ENCODE data around the gene TIGD2. TPM values are rescaled to one million over a fixed set of nuclear protein-coding genes. Genes with fewer than 3 reads are reported as not detected.

TIGD2 gene
- total RNA-seq, 1 donor from 2014 or later, result 3.0 TPM

GRCh38 chr4:89105726-89106125, 5.6 kb upstream of the TIGD2 start:
- no peak for DNase-seq (ENCODE audit: low spot score)
- intact Hi-C loops (cut with micrococcal nuclease), result no loop called here
- Mint-ChIP-seq H3K27me3 (ENCODE audit: low read depth) (peaks cover 23% of the 10 kb centered on the region), H3K36me3 (ENCODE audit: low read depth) (no peaks in the 10 kb centered on the region), H3K4me1 (ENCODE audit: low read depth) (peaks cover 9% of the 10 kb centered on the region), H3K9me3 (no peaks in the 10 kb centered on the region), H3K27ac (no peak overlapping the region), H3K4me3 (ENCODE audit: low read depth) (no peak overlapping the region)

DNA sequence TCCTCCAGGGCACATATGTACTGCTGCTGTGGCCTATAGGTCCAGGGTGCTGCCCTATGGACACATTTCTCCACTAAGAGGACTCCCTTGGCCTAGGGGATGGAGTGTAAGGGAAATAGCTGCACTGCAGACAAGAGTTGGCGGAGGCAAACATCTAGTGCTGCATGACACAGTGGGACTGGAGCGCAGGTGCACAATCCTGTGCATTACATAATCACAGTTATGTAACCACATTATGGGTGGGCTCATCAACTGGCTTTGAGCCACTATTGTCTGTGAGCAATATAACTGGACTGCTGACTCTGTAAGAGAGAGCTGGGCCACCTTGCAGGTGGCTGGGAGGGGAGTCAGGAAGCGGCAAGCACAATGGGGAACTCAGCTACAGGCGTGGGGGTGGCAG, 3.2 kb upstream of the TIGD2 start:
- Mint-ChIP-seq H3K9me3 (no peaks in the 10 kb centered on the region), H3K4me3 (ENCODE audit: low read depth) (no peak overlapping the region), H3K4me1 (ENCODE audit: low read depth) (peaks cover 17% of the 10 kb centered on the region), H3K27ac (no peak overlapping the region), H3K36me3 (ENCODE audit: low read depth) (peaks cover 10% of the 10 kb centered on the region), H3K27me3 (ENCODE audit: low read depth) (peaks cover 24% of the 10 kb centered on the region)
- intact Hi-C loops (cut with micrococcal nuclease), result no loop called here
- DNase-seq (ENCODE audit: low spot score), result no peak

DNA sequence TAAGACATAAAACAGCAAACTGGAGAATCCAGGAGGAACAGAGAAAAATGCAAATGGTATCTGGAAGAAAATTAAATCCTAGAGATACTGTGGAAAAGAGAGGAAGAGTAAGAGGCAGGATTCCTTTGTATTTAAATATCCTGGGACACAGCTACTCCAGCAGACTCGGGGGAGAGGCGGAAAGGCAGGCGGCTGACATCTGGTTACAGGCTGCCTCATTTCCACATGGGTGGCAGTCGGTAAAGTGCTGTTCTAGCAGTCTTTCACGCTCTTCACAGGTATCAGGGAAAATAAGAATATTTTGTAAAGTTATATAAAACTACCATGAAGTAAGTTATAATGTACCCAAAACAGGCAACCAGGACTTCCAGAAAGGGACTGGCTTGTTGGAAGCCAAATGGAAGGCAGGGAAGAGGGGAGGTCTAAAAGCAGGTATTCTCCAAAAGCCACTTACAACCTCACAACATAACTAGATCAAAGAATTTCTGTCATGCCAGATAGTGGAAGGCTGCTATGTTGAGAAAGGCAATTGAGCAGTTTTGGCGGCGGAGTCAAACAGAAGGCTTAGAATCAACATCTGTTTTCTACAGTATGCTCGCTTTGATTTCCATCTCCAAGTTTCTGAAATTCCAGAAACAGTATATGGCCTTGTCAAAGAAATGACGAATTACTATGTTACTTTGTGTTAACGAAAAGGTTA, 1.3 kb upstream of the TIGD2 start:
- Mint-ChIP-seq H3K27me3 (ENCODE audit: low read depth) (peaks cover 22% of the 10 kb centered on the region), H3K9me3 (no peaks in the 10 kb centered on the region), H3K4me3 (ENCODE audit: low read depth) (peak overlapping the region; percentile 84), H3K36me3 (ENCODE audit: low read depth) (peaks cover 18% of the 10 kb centered on the region), H3K27ac (peak overlapping the region; percentile 42), H3K4me1 (ENCODE audit: low read depth) (peaks cover 17% of the 10 kb centered on the region)
- intact Hi-C loops (cut with micrococcal nuclease), result loop anchor here (1.0 to 5.0 kb wide), 4 partner anchors 86 to 828 kb away; partner anchors contain the start of genes GPRIN3, PPM1K and PYURF
- no peak for DNase-seq (ENCODE audit: low spot score)

- DNase-seq (ENCODE audit: low spot score), result no peak
- Mint-ChIP-seq H3K36me3 (ENCODE audit: low read depth) (peaks cover 21% of the 10 kb centered on the region), H3K27ac (peak overlapping the region; percentile 42), H3K9me3 (no peaks in the 10 kb centered on the region), H3K4me3 (ENCODE audit: low read depth) (peak overlapping the region; percentile 84), H3K27me3 (ENCODE audit: low read depth) (peaks cover 22% of the 10 kb centered on the region), H3K4me1 (ENCODE audit: low read depth) (peaks cover 17% of the 10 kb centered on the region)
- intact Hi-C loops (cut with micrococcal nuclease), result loop anchor here (1.0 to 5.0 kb wide), 4 partner anchors 86 to 828 kb away; partner anchors contain the start of genes GPRIN3, PPM1K and PYURF
Observed at GRCh38 chr4:89110541-89110985, 770 bp upstream of the TIGD2 start.

DNA sequence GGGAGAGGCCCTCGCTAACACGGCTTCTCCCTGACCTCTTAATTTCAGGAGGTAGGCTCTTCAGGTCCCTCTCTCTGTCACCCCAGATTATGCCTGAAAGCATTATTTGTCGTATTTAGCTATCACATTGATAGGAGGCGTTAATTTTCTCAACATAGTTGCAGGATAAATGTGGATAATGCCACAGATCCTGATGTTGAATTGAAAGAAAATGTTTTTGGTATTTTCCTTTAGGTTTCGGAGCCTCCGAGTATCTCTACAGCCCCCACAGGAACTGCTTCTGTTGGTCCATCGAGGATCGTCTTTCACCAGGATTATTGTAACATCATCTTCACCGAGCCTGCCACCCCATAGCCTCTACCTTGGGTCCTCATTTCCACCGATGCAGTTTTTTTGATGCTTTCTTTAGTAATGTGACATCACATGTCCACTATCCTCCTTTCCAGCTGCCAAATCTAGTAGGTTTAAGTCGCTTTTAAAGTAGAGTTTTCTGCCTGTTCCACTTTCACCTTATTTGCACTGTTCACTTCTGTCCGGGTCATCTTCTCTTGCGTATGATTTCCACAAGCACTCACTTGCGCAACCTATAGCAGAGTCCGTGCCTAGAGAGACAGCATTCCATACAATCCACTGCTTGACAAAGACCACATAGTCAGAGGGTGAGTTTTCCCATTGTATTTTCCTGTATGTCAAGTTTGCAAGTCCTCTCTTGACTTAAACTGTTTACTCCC, 665 bp downstream of the TIGD2 start:
- Mint-ChIP-seq H3K27ac (peak overlapping the region; percentile 31), H3K4me3 (ENCODE audit: low read depth) (peak overlapping the region; percentile 70), H3K27me3 (ENCODE audit: low read depth) (peaks cover 22% of the 10 kb centered on the region), H3K36me3 (ENCODE audit: low read depth) (peaks cover 21% of the 10 kb centered on the region), H3K4me1 (ENCODE audit: low read depth) (peaks cover 17% of the 10 kb centered on the region), H3K9me3 (no peaks in the 10 kb centered on the region)
- intact Hi-C loops (cut with micrococcal nuclease), result loop anchor here (1.0 to 5.0 kb wide), 7 partner anchors 23 to 830 kb away; partner anchors contain the start of genes GPRIN3, HERC3, PPM1K and PYURF
- DNase-seq (ENCODE audit: low spot score), result no peak

DNA sequence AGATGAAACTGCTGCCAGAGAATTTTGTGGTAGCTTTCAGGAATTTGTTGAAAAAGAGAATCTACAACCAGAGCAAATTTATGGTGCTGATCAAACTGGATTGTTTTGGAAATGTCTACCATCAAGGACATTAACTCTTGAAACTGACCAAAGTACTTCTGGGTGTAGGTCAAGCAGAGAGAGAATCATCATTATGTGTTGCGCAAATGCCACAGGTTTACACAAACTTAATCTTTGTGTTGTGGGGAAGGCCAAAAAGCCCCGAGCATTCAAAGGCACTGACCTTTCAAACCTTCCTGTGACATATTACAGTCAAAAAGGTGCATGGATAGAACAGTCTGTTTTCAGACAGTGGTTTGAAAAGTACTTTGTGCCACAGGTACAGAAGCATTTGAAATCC, 2.1 kb downstream of the TIGD2 start:
- peaks cover 17% of the 10 kb centered on the region for H3K4me1 Mint-ChIP-seq (ENCODE audit: low read depth)
- H3K9me3 Mint-ChIP-seq, result no peaks in the 10 kb centered on the region
- no peak for DNase-seq (ENCODE audit: low spot score)
- no peak overlapping the region for H3K27ac Mint-ChIP-seq
- peaks cover 17% of the 10 kb centered on the region for H3K27me3 Mint-ChIP-seq (ENCODE audit: low read depth)
- peaks cover 21% of the 10 kb centered on the region for H3K36me3 Mint-ChIP-seq (ENCODE audit: low read depth)
- H3K4me3 Mint-ChIP-seq (ENCODE audit: low read depth), result no peak overlapping the region
- intact Hi-C loops (cut with micrococcal nuclease), result loop anchor here (2.0 to 5.0 kb wide), 4 partner anchors 21 to 831 kb away; partner anchors contain the start of genes GPRIN3, PPM1K and PYURF

GRCh38 chr4:89114100-89114499, 2.8 kb downstream of the TIGD2 start:
- intact Hi-C loops (cut with micrococcal nuclease), result loop anchor here (5.0 kb wide), 3 partner anchors 193 to 832 kb away; partner anchors contain the start of genes GPRIN3, PPM1K and PYURF

GRCh38 chr4:89117115-89117514, 5.8 kb downstream of the TIGD2 start:
- DNase-seq (ENCODE audit: low spot score), result no peak
- Mint-ChIP-seq H3K27me3 (ENCODE audit: low read depth) (no peaks in the 10 kb centered on the region), H3K4me3 (ENCODE audit: low read depth) (no peak overlapping the region), H3K4me1 (ENCODE audit: low read depth) (peaks cover 7% of the 10 kb centered on the region), H3K9me3 (no peaks in the 10 kb centered on the region), H3K36me3 (ENCODE audit: low read depth) (peaks cover 21% of the 10 kb centered on the region), H3K27ac (no peak overlapping the region)
- intact Hi-C loops (cut with micrococcal nuclease), result no loop called here

More at GRCh38 chr4:89114100-89114499, 2.8 kb downstream of the TIGD2 start:
- H3K36me3 Mint-ChIP-seq (ENCODE audit: low read depth), result peaks cover 21% of the 10 kb centered on the region
- H3K4me1 Mint-ChIP-seq (ENCODE audit: low read depth), result peaks cover 17% of the 10 kb centered on the region
- H3K4me3 Mint-ChIP-seq (ENCODE audit: low read depth), result no peak overlapping the region
- no peak for DNase-seq (ENCODE audit: low spot score)
- H3K27me3 Mint-ChIP-seq (ENCODE audit: low read depth), result peaks cover 14% of the 10 kb centered on the region
- no peak overlapping the region for H3K27ac Mint-ChIP-seq
- H3K9me3 Mint-ChIP-seq, result no peaks in the 10 kb centered on the region

GRCh38 chr4:89119166-89119565, 7.8 kb downstream of the TIGD2 start:
- Mint-ChIP-seq H3K36me3 (ENCODE audit: low read depth) (peaks cover 3% of the 10 kb centered on the region), H3K27ac (no peak overlapping the region), H3K9me3 (no peaks in the 10 kb centered on the region), H3K27me3 (ENCODE audit: low read depth) (no peaks in the 10 kb centered on the region), H3K4me1 (ENCODE audit: low read depth) (no peaks in the 10 kb centered on the region), H3K4me3 (ENCODE audit: low read depth) (no peak overlapping the region)
- no peak for DNase-seq (ENCODE audit: low spot score)
- intact Hi-C loops (cut with micrococcal nuclease), result no loop called here

DNA sequence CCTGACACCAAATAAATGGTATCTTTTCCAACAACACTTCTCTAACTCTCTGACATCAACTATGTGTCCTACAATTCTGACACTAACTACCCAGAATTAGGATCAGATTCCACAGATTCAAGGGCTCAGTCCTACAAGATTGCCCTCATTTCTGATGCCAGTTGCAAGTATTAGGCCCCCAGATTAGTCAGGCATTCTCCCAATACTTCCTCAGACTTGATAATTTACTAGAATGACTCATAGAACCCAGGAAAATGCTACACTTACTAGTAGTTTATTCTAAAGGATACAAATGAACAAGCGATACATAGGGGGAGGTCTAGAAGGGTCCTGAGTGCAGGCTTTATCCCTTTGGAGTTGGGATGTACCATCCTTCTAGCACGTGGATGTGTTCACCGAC, 8.5 kb downstream of the TIGD2 start:
- Mint-ChIP-seq H3K4me3 (ENCODE audit: low read depth) (no peak overlapping the region), H3K27me3 (ENCODE audit: low read depth) (no peaks in the 10 kb centered on the region), H3K36me3 (ENCODE audit: low read depth) (peaks cover 3% of the 10 kb centered on the region), H3K9me3 (no peaks in the 10 kb centered on the region), H3K4me1 (ENCODE audit: low read depth) (no peaks in the 10 kb centered on the region), H3K27ac (no peak overlapping the region)
- no peak for DNase-seq (ENCODE audit: low spot score)
- intact Hi-C loops (cut with micrococcal nuclease), result no loop called here

DNA sequence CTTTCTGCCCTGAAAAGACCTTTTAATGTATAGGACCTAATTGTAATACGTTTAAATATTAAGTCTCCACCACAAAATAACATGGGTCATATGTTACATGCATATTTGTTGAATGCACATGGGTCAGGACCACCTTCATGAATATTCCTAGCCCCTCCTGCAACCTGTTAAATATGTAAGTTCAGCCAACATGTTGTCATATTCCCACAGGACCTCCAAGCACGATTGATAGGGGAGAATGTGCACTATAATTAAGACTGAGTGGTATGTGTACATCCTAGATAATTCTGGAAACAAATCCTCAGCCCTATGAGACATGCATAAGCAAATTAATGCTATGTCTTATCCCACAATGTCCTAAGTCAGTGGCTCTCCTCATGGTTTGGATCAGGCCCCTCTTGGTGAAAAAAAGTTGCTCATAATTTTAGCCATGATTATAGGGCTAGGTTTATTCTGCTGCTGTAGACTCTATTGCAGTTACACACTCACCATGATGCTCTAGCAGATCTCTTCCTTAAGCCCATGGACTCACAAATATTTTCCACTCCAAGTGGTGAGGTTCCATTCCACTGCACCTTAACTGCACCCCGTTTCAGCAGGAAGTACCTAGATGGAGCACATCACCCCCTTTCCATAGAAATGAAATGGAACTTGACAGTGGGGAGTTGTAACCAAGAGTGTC, 10.2 kb downstream of the TIGD2 start:
- DNase-seq (ENCODE audit: low spot score), result no peak
- Mint-ChIP-seq H3K27ac (no peak overlapping the region), H3K4me1 (ENCODE audit: low read depth) (peaks cover 8% of the 10 kb centered on the region), H3K36me3 (ENCODE audit: low read depth) (no peaks in the 10 kb centered on the region), H3K4me3 (ENCODE audit: low read depth) (no peak overlapping the region), H3K9me3 (no peaks in the 10 kb centered on the region), H3K27me3 (ENCODE audit: low read depth) (no peaks in the 10 kb centered on the region)
- intact Hi-C loops (cut with micrococcal nuclease), result no loop called here

- no peaks in the 10 kb centered on the region for H3K27me3 Mint-ChIP-seq (ENCODE audit: low read depth)
- no peak for DNase-seq (ENCODE audit: low spot score)
- intact Hi-C loops (cut with micrococcal nuclease), result no loop called here
- no peaks in the 10 kb centered on the region for H3K9me3 Mint-ChIP-seq
- H3K4me1 Mint-ChIP-seq (ENCODE audit: low read depth), result peaks cover 8% of the 10 kb centered on the region
- H3K27ac Mint-ChIP-seq, result no peak overlapping the region
- H3K4me3 Mint-ChIP-seq (ENCODE audit: low read depth), result no peak overlapping the region
- no peaks in the 10 kb centered on the region for H3K36me3 Mint-ChIP-seq (ENCODE audit: low read depth)
Observed at GRCh38 chr4:89123451-89123851, 12.1 kb downstream of the TIGD2 start.
